Ectodermal cell (in vitro differentiated cells): ENCODE results near the gene NGEF. TPM values are rescaled to one million over a fixed set of nuclear protein-coding genes. Genes with fewer than 3 reads are reported as not detected.

Experiments used
- H3K27ac ChIP-seq: 2 replicates; pipeline ENCODE4 v1.7.0; 2013; ENCODE audit warnings: mild to moderate bottlenecking, low read depth, low read length; ENCODE audit not compliant: insufficient read depth, poor library complexity, severe bottlenecking
- H3K27me3 ChIP-seq: 2 replicates; pipeline ENCODE4 v1.7.0; 2013; ENCODE audit warnings: mild to moderate bottlenecking, low read length; ENCODE audit not compliant: insufficient read depth, control insufficient read depth, poor library complexity, severe bottlenecking
- H3K36me3 ChIP-seq: one replicate; pipeline ENCODE4 v1.7.0; 2013; ENCODE audit warnings: low read length; ENCODE audit not compliant: control insufficient read depth, insufficient read depth
- H3K4me1 ChIP-seq: one replicate; pipeline ENCODE4 v1.7.0; 2013; ENCODE audit warnings: low read length; ENCODE audit not compliant: control insufficient read depth, insufficient read depth
- H3K4me3 ChIP-seq: 2 replicates; pipeline ENCODE4 v1.7.0; 2013; ENCODE audit warnings: low read depth, low read length, control low read depth; ENCODE audit not compliant: insufficient read depth
- H3K9me3 ChIP-seq: 2 replicates; pipeline ENCODE4 v1.7.0; 2013; ENCODE audit warnings: mild to moderate bottlenecking, low read length, moderate library complexity; ENCODE audit not compliant: control insufficient read depth
- WGBS, 2 experiments: methylation state at CpG; one replicate each; pipeline ENCODE4 v1.1.7; 2013; ENCODE audit warnings: missing lambda C conversion rate in 2 of 2; 5-methylcytosine and 5-hydroxymethylcytosine counted together
- polyA plus RNA-seq, 4 experiments: library from polyadenylated mRNA; stranded (reverse); fragments of 50-300 nt; gene quantifications; one replicate each; pipeline ENCODE4 v1.2.3, GENCODE V29; 2013

Gene NGEF, protein sequence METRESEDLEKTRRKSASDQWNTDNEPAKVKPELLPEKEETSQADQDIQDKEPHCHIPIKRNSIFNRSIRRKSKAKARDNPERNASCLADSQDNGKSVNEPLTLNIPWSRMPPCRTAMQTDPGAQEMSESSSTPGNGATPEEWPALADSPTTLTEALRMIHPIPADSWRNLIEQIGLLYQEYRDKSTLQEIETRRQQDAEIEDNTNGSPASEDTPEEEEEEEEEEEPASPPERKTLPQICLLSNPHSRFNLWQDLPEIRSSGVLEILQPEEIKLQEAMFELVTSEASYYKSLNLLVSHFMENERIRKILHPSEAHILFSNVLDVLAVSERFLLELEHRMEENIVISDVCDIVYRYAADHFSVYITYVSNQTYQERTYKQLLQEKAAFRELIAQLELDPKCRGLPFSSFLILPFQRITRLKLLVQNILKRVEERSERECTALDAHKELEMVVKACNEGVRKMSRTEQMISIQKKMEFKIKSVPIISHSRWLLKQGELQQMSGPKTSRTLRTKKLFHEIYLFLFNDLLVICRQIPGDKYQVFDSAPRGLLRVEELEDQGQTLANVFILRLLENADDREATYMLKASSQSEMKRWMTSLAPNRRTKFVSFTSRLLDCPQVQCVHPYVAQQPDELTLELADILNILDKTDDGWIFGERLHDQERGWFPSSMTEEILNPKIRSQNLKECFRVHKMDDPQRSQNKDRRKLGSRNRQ
- 8.4 TPM for polyA plus RNA-seq (2013, experiment 1 of 4)
- polyA plus RNA-seq (2013, experiment 2 of 4), result 11.9 TPM
- polyA plus RNA-seq (2013, experiment 3 of 4), result 6.0 TPM
- polyA plus RNA-seq (2013, experiment 4 of 4), result 6.9 TPM

- Histone ChIP-seq H3K27ac (no peak within 1 kb of the TSS), H3K4me3 (no peak within 1 kb of the TSS), H3K27me3 (no peaks in the 10 kb centered on the region), H3K4me1 (no peaks in the 10 kb centered on the region), H3K36me3 (no peaks in the 10 kb centered on the region), H3K9me3 (no peaks in the 10 kb centered on the region)
- WGBS, 2 experiments, result 95% methylated on average over 12 of the region's 12 CpGs
These were observed at the start of gene NGEF for GRCh38 chr2:233013027-233013461. Gene NGEF (minus strand): TSS chr2:233013256. CDS start chr2:232974890, 38,366 bp downstream.

DNA sequence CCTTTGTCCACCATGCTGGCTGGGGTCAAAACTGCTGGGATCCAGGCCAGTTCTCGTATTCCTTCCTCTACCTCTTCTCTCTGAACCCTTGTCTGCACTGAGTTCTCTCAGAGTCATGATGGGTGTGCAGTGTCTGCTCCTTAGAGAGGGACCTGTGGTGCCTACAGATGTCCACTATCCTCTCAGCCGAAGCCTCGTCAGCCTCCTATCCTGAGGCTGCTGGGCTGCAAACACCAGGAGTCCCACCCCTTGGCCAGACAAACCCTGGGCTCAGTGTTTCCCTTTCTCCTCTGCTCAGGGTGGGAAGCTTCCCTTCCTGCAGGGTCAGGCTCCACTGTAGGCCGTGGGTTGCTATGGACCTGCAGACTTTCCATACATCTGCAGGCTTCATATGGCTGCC, 49.4 kb upstream of the NGEF start:
- H3K27ac ChIP-seq, result no peak overlapping the region
- no peaks in the 10 kb centered on the region for H3K27me3 ChIP-seq
- WGBS, 2 experiments, result 94 to 97% methylated on average over 4 of the region's 4 CpGs
- no peaks in the 10 kb centered on the region for H3K36me3 ChIP-seq
- H3K4me3 ChIP-seq, result no peak overlapping the region
- peaks cover 8% of the 10 kb centered on the region for H3K4me1 ChIP-seq
- no peaks in the 10 kb centered on the region for H3K9me3 ChIP-seq

GRCh38 chr2:233061591-233062450, 48.8 kb upstream of the NGEF start:
- peaks cover 8% of the 10 kb centered on the region for H3K4me1 ChIP-seq
- H3K9me3 ChIP-seq, result no peaks in the 10 kb centered on the region
- no peak overlapping the region for H3K4me3 ChIP-seq
- no peak overlapping the region for H3K27ac ChIP-seq
- no peaks in the 10 kb centered on the region for H3K36me3 ChIP-seq
- H3K27me3 ChIP-seq, result no peaks in the 10 kb centered on the region
- WGBS, 2 experiments, result 68 to 71% methylated on average over 12 of the region's 12 CpGs

DNA sequence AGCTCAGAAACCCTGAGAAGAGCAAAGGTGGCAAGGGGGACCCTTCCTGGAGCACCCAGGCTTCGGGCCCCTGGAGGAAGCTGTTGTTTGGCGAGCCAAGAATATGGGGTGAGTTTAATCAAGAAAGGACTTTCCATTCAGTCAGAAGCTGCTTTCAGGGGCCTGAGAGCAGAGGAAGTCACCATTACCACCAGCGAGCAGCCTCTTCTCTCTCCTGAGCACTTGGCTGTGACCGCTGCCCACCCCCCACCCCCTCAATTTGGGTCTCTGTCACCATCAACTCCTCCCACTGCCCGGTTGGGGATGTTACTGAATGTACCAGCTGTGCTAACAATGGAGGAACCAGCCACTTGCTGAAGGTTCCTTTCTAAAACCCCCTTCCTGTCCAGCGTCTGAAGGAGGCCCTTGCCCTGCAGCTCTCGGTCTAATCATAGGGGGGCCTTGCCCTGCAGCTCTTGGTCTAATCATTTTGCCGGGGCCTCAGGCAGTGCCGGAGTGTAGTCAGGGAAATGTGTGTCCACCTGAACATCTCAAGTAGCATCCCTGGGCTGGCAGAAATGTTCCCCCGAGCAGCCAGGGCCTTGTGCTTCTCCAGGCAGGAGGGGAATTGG, 48.0 kb upstream of the NGEF start:
- Histone ChIP-seq H3K27me3 (no peaks in the 10 kb centered on the region), H3K4me1 (peaks cover 8% of the 10 kb centered on the region)
- 81 to 88% methylated on average over 9 to 10 of the region's 10 CpGs for WGBS, 2 experiments

GRCh38 chr2:233060501-233060979, 47.5 kb upstream of the NGEF start:
- Histone ChIP-seq H3K36me3 (no peaks in the 10 kb centered on the region), H3K4me3 (no peak overlapping the region), H3K4me1 (peaks cover 8% of the 10 kb centered on the region), H3K9me3 (no peaks in the 10 kb centered on the region), H3K27ac (no peak overlapping the region), H3K27me3 (no peaks in the 10 kb centered on the region)
- WGBS, 2 experiments, result 94 to 95% methylated on average over 13 of the region's 13 CpGs

More for the DNA sequence above, 48.0 kb upstream of the NGEF start:
- H3K9me3 ChIP-seq, result no peaks in the 10 kb centered on the region
- no peak overlapping the region for H3K4me3 ChIP-seq
- no peaks in the 10 kb centered on the region for H3K36me3 ChIP-seq
- no peak overlapping the region for H3K27ac ChIP-seq

GRCh38 chr2:233059797-233060500, 46.9 kb upstream of the NGEF start, which contains the start of gene INPP5D:
Gene INPP5D (plus strand): TSS chr2:233060342. CDS start chr2:233060479, 137 bp downstream.
- H3K4me1 ChIP-seq, result peaks cover 8% of the 10 kb centered on the region
- H3K4me3 ChIP-seq, result no peak within 1 kb of the TSS
- no peaks in the 10 kb centered on the region for H3K36me3 ChIP-seq
- no peak within 1 kb of the TSS for H3K27ac ChIP-seq
- no peaks in the 10 kb centered on the region for H3K9me3 ChIP-seq
- H3K27me3 ChIP-seq, result no peaks in the 10 kb centered on the region
- WGBS, 2 experiments, result 88 to 90% methylated on average over 26 of the region's 26 CpGs

- H3K9me3 ChIP-seq, result no peaks in the 10 kb centered on the region
- H3K4me3 ChIP-seq, result no peak overlapping the region
- H3K4me1 ChIP-seq, result peaks cover 8% of the 10 kb centered on the region
- no peak overlapping the region for H3K27ac ChIP-seq
- peaks cover under 1% of the 10 kb centered on the region for H3K27me3 ChIP-seq
- 83 to 85% methylated on average over 7 of the region's 7 CpGs for WGBS, 2 experiments
- no peaks in the 10 kb centered on the region for H3K36me3 ChIP-seq
These were observed 46.4 kb upstream of the NGEF start for GRCh38 chr2:233059547-233059796.

DNA sequence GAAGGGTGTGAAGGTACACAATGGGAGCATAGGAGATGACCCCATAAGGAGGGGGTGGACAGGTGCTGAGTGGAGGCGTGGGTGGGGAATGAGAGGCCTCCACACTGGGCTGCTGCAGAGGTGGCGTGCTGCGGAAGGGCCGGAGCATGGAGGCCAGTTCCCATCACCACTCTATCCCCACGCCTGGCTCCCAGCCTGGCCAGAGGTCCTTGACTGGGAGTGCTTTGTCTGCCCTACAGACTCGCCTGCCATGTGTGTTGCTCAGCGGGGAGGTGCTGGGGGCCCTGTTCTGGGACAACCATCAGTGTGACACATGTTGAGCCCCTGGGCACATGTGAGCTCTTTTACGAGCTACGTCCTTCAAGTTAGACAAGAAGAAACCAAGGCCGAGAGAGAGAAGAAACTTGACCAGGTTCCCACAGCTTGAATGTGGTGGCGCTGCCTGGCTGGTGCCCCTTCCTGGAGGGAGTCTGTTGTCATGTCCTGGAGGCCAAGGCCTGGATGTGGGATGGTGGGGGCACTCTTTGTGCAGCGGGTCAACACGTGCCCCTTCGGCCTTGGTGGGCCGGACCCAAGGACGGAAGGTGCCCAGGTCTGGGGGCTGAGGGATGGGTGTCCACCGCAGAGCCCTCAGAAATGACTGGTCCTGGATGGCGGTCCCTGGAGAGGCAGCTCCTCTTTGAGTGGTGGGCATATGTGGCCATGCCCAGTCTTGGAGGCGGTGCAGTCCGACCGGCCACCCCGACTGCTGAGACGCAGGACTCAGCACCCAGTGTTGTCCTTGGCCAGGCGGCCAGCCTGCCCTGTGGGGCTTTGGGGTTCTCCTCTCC, 45.9 kb upstream of the NGEF start:
- peaks cover 6% of the 10 kb centered on the region for H3K27me3 ChIP-seq
- WGBS, 2 experiments, result 94 to 96% methylated on average over 24 of the region's 24 CpGs
- no peaks in the 10 kb centered on the region for H3K9me3 ChIP-seq
- peaks cover 8% of the 10 kb centered on the region for H3K4me1 ChIP-seq
- no peak overlapping the region for H3K27ac ChIP-seq
- no peak overlapping the region for H3K4me3 ChIP-seq
- no peaks in the 10 kb centered on the region for H3K36me3 ChIP-seq
